Testis (tissue), 2 donors: ENCODE measurements around the gene ALDOA.

Experiments
- POLR2A ChIP-seq: fragments of 450-650 bp; IDR thresholded peaks from one replicate; pipeline ENCODE4 v1.6.1; 2017; ENCODE audit warnings: antibody characterized with exemption, mild to moderate bottlenecking, moderate library complexity
- TF ChIP-seq, protein P1 (sequence below), 3 experiments: fragments of 450-650 bp in 2 of 3; fragments of 200-600 bp in 1 of 3; sonication (generic) in 1 of 3; IDR thresholded peaks; one replicate each; pipeline ENCODE4 v1.5.1; 2016 to 2019; ENCODE audit warnings: antibody characterized with exemption in 3 of 3, mild to moderate bottlenecking in 2 of 3, moderate library complexity in 1 of 3

DNA sequence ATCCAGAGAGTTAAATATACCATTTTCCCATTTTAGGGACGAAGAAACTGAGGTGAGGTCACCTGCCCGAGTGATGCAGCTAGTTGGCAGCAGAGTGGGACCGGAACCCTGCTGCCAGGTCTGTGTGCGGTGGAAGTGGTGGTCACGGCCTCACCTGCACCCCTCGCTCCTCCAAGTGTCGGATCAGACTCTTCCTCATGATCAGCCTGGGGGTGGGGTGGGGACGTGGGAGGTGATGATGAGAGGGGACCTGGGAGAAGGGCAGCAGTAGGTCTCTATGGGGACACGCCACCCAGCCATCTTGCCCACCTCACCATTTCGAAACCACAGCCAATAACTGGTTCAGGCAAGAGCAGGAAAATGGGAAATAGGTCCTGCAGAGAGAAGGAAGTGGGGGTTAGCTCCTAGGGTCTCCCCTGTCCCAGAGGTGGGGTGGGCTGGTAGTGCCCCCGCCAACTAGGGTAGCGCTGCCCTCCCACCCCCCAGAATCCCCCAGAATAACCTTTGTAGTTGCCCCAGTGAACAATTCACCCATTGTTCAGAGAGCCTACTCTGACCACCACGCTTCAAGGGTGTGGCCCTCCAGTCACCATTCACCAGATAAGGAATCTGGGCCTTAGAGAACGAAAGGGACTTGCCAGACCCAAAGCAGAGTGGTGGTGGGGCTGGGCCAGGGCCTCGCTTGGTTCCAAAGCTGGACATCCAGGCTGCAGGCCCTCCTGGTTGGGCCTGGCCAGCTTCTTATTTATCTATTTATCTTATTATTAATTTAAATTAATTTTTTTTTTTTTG, 42.7 kb downstream of the ALDOA start:
- TF ChIP-seq POLR2A = no peak
- TF ChIP-seq, protein P1, sequence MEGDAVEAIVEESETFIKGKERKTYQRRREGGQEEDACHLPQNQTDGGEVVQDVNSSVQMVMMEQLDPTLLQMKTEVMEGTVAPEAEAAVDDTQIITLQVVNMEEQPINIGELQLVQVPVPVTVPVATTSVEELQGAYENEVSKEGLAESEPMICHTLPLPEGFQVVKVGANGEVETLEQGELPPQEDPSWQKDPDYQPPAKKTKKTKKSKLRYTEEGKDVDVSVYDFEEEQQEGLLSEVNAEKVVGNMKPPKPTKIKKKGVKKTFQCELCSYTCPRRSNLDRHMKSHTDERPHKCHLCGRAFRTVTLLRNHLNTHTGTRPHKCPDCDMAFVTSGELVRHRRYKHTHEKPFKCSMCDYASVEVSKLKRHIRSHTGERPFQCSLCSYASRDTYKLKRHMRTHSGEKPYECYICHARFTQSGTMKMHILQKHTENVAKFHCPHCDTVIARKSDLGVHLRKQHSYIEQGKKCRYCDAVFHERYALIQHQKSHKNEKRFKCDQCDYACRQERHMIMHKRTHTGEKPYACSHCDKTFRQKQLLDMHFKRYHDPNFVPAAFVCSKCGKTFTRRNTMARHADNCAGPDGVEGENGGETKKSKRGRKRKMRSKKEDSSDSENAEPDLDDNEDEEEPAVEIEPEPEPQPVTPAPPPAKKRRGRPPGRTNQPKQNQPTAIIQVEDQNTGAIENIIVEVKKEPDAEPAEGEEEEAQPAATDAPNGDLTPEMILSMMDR (IDR thresholded peaks at IDR 0.05) = no peak
